ENCODE data around the gene DEPP1. TPM values are rescaled to one million over a fixed set of nuclear protein-coding genes. Genes with fewer than 3 reads are reported as not detected.

DEPP1 gene
- total RNA-seq, 1 experiment from 2014 or later, result 1.6 TPM

DNA sequence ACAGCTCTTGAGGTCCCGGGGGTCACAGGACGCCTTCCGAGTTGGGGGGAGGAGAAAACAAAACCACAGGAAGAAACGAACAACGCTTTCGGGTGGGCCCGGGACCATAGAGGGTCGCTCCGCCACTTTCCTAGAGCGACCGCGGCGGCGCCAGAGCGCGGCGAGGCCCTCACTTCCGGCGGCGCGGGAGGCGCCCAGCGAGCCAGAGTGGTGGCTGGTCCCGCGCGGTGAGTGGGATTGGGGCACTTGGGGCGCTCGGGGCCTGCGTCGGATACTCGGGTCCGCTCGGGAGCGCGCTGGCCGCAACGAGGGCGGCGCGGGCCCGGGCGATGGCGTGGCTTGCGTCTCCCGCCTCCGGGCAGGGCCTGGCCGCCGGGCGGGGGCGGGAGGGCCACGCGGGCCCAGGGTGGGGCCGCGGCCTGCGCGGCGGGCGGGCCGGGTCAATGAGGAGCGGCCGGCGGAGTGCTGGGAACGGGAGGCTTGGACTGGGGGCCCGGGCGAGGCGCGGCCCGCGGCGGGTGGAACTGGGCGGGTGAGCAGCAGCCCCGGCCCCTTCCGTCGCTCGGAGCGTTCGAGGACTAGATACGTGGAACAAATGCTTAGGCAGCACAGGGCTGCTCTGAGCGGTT is 22.3 kb upstream of the DEPP1 start, which contains the start of gene ZNF22 (continued):
- TF ChIP-seq, protein P1, sequence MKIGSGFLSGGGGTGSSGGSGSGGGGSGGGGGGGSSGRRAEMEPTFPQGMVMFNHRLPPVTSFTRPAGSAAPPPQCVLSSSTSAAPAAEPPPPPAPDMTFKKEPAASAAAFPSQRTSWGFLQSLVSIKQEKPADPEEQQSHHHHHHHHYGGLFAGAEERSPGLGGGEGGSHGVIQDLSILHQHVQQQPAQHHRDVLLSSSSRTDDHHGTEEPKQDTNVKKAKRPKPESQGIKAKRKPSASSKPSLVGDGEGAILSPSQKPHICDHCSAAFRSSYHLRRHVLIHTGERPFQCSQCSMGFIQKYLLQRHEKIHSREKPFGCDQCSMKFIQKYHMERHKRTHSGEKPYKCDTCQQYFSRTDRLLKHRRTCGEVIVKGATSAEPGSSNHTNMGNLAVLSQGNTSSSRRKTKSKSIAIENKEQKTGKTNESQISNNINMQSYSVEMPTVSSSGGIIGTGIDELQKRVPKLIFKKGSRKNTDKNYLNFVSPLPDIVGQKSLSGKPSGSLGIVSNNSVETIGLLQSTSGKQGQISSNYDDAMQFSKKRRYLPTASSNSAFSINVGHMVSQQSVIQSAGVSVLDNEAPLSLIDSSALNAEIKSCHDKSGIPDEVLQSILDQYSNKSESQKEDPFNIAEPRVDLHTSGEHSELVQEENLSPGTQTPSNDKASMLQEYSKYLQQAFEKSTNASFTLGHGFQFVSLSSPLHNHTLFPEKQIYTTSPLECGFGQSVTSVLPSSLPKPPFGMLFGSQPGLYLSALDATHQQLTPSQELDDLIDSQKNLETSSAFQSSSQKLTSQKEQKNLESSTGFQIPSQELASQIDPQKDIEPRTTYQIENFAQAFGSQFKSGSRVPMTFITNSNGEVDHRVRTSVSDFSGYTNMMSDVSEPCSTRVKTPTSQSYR (CRISPR knock-in tag; IDR thresholded peaks at IDR 0.05), result no peak
- TF ChIP-seq CREM (CRISPR knock-in tag; IDR thresholded peaks at IDR 0.05) (peak; percentile 45; the same call in 1 of the 2 replicates), MXD4 (CRISPR knock-in tag; IDR thresholded peaks at IDR 0.05; ENCODE audit: borderline replicate concordance) (no peak), FOXK1 (CRISPR knock-in tag; IDR thresholded peaks at IDR 0.05) (peak; percentile 84), JAZF1 (CRISPR knock-in tag; IDR thresholded peaks at IDR 0.05) (no peak), KAT7 (CRISPR knock-in tag; IDR thresholded peaks at IDR 0.05; ENCODE audit: borderline replicate concordance) (peak; percentile 72; the same call in 1 of the 2 replicates), RORB (CRISPR knock-in tag; IDR thresholded peaks at IDR 0.05) (no peak), OVOL2 (CRISPR knock-in tag; IDR thresholded peaks at IDR 0.05; ENCODE audit: borderline replicate concordance) (no peak), SOX15 (CRISPR knock-in tag; IDR thresholded peaks at IDR 0.05) (no peak), ZBTB21 (CRISPR knock-in tag; IDR thresholded peaks at IDR 0.05; ENCODE audit: borderline replicate concordance) (no peak), PRRX2 (CRISPR knock-in tag; IDR thresholded peaks at IDR 0.05) (no peak), IRF2 (CRISPR knock-in tag; IDR thresholded peaks at IDR 0.05; ENCODE audit: borderline replicate concordance, low read depth) (no peak), CREB1 (CRISPR knock-in tag; IDR thresholded peaks at IDR 0.05) (no peak)
- TF ChIP-seq, protein P2, sequence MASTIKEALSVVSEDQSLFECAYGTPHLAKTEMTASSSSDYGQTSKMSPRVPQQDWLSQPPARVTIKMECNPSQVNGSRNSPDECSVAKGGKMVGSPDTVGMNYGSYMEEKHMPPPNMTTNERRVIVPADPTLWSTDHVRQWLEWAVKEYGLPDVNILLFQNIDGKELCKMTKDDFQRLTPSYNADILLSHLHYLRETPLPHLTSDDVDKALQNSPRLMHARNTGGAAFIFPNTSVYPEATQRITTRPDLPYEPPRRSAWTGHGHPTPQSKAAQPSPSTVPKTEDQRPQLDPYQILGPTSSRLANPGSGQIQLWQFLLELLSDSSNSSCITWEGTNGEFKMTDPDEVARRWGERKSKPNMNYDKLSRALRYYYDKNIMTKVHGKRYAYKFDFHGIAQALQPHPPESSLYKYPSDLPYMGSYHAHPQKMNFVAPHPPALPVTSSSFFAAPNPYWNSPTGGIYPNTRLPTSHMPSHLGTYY (CRISPR knock-in tag; IDR thresholded peaks at IDR 0.05), result no peak
- TF ChIP-seq, protein P3, sequence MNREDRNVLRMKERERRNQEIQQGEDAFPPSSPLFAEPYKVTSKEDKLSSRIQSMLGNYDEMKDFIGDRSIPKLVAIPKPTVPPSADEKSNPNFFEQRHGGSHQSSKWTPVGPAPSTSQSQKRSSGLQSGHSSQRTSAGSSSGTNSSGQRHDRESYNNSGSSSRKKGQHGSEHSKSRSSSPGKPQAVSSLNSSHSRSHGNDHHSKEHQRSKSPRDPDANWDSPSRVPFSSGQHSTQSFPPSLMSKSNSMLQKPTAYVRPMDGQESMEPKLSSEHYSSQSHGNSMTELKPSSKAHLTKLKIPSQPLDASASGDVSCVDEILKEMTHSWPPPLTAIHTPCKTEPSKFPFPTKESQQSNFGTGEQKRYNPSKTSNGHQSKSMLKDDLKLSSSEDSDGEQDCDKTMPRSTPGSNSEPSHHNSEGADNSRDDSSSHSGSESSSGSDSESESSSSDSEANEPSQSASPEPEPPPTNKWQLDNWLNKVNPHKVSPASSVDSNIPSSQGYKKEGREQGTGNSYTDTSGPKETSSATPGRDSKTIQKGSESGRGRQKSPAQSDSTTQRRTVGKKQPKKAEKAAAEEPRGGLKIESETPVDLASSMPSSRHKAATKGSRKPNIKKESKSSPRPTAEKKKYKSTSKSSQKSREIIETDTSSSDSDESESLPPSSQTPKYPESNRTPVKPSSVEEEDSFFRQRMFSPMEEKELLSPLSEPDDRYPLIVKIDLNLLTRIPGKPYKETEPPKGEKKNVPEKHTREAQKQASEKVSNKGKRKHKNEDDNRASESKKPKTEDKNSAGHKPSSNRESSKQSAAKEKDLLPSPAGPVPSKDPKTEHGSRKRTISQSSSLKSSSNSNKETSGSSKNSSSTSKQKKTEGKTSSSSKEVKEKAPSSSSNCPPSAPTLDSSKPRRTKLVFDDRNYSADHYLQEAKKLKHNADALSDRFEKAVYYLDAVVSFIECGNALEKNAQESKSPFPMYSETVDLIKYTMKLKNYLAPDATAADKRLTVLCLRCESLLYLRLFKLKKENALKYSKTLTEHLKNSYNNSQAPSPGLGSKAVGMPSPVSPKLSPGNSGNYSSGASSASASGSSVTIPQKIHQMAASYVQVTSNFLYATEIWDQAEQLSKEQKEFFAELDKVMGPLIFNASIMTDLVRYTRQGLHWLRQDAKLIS (CRISPR knock-in tag; IDR thresholded peaks at IDR 0.05; ENCODE audit: borderline replicate concordance), result no peak
- TF ChIP-seq, protein P4, sequence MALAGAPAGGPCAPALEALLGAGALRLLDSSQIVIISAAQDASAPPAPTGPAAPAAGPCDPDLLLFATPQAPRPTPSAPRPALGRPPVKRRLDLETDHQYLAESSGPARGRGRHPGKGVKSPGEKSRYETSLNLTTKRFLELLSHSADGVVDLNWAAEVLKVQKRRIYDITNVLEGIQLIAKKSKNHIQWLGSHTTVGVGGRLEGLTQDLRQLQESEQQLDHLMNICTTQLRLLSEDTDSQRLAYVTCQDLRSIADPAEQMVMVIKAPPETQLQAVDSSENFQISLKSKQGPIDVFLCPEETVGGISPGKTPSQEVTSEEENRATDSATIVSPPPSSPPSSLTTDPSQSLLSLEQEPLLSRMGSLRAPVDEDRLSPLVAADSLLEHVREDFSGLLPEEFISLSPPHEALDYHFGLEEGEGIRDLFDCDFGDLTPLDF (CRISPR knock-in tag; IDR thresholded peaks at IDR 0.05), result no peak
- TF ChIP-seq, protein P5, sequence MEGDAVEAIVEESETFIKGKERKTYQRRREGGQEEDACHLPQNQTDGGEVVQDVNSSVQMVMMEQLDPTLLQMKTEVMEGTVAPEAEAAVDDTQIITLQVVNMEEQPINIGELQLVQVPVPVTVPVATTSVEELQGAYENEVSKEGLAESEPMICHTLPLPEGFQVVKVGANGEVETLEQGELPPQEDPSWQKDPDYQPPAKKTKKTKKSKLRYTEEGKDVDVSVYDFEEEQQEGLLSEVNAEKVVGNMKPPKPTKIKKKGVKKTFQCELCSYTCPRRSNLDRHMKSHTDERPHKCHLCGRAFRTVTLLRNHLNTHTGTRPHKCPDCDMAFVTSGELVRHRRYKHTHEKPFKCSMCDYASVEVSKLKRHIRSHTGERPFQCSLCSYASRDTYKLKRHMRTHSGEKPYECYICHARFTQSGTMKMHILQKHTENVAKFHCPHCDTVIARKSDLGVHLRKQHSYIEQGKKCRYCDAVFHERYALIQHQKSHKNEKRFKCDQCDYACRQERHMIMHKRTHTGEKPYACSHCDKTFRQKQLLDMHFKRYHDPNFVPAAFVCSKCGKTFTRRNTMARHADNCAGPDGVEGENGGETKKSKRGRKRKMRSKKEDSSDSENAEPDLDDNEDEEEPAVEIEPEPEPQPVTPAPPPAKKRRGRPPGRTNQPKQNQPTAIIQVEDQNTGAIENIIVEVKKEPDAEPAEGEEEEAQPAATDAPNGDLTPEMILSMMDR (IDR thresholded peaks at IDR 0.05), result no peak
- TF ChIP-seq, protein P6, sequence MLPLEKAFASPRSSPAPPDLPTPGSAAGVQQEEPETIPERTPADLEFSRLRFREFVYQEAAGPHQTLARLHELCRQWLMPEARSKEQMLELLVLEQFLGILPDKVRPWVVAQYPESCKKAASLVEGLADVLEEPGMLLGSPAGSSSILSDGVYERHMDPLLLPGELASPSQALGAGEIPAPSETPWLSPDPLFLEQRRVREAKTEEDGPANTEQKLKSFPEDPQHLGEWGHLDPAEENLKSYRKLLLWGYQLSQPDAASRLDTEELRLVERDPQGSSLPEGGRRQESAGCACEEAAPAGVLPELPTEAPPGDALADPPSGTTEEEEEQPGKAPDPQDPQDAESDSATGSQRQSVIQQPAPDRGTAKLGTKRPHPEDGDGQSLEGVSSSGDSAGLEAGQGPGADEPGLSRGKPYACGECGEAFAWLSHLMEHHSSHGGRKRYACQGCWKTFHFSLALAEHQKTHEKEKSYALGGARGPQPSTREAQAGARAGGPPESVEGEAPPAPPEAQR (CRISPR knock-in tag; IDR thresholded peaks at IDR 0.05), result no peak
- TF ChIP-seq, protein P7, sequence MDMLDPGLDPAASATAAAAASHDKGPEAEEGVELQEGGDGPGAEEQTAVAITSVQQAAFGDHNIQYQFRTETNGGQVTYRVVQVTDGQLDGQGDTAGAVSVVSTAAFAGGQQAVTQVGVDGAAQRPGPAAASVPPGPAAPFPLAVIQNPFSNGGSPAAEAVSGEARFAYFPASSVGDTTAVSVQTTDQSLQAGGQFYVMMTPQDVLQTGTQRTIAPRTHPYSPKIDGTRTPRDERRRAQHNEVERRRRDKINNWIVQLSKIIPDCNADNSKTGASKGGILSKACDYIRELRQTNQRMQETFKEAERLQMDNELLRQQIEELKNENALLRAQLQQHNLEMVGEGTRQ (CRISPR knock-in tag; IDR thresholded peaks at IDR 0.05), result no peak
